GM12878 (cell line): ENCODE data around the gene RSPH9.

Source experiments
- ATF7 ChIP-seq: fragments of 450-650 bp; IDR thresholded peaks from 2 replicates; pipeline ENCODE4 v1.6.1; 2016; ENCODE audit warnings: low read depth, mild to moderate bottlenecking
- CBX5 ChIP-seq: sonication (generic); IDR thresholded peaks from 2 replicates; pipeline ENCODE4 v1.6.1; 2016; ENCODE audit warnings: low read depth, moderate library complexity, mild to moderate bottlenecking, inconsistent platforms
- CTCF ChIP-seq, 3 experiments: IDR thresholded peaks in 2 of 3; conservative IDR thresholded peaks in 1 of 3; 2 replicates each; pipeline ENCODE4 v1.5.1; 2011; ENCODE audit warnings: low read depth in 3 of 3, low read length in 3 of 3, mild to moderate bottlenecking in 3 of 3, control low read depth in 2 of 3, moderate library complexity in 2 of 3, inconsistent platforms in 1 of 3, mixed read lengths in 1 of 3; ENCODE audit not compliant: control insufficient read depth in 2 of 3, insufficient read depth in 1 of 3; ENCODE audit errors: extremely low read depth in 1 of 3
- DPF2 ChIP-seq: fragments of 450-650 bp; IDR thresholded peaks from 2 replicates; pipeline ENCODE4 v1.6.1; 2017; ENCODE audit warnings: mild to moderate bottlenecking
- ELK1 ChIP-seq: IDR thresholded peaks from 2 replicates; pipeline ENCODE4 v1.6.1; 2012; ENCODE audit warnings: low read depth, low read length, improper control_type of control experiment
- HDAC2 ChIP-seq: fragments of 200-600 bp; sonication (generic); IDR thresholded peaks from 2 replicates; pipeline ENCODE4 v1.6.1; 2017
- JUNB ChIP-seq: IDR thresholded peaks from 2 replicates; pipeline ENCODE4 v1.6.1; 2016; ENCODE audit warnings: antibody characterized with exemption, mild to moderate bottlenecking
- NFYB ChIP-seq: IDR thresholded peaks from 2 replicates; pipeline ENCODE4 v1.6.1; 2011; ENCODE audit warnings: low read depth, mild to moderate bottlenecking, low read length, improper control_type of control experiment, moderate library complexity; ENCODE audit not compliant: insufficient read depth
- RFX5 ChIP-seq: IDR thresholded peaks from 2 replicates; pipeline ENCODE4 v1.6.1; 2011; ENCODE audit warnings: low read depth, low read length, improper control_type of control experiment
- SP1 ChIP-seq: IDR thresholded peaks from one replicate; pipeline ENCODE4 v1.6.1; 2011; ENCODE audit warnings: low read depth, low read length
- USF1 ChIP-seq: IDR thresholded peaks from 2 replicates; pipeline ENCODE4 v1.6.1; 2011; ENCODE audit warnings: borderline replicate concordance, low read depth, mild to moderate bottlenecking, moderate library complexity, mixed read lengths, low read length; ENCODE audit not compliant: insufficient read depth; ENCODE audit errors: extremely low read length
- USF2 ChIP-seq: IDR thresholded peaks from 2 replicates; pipeline ENCODE4 v1.6.1; 2011; ENCODE audit warnings: low read depth, low read length, improper control_type of control experiment, borderline replicate concordance
- ZNF274 ChIP-seq: IDR thresholded peaks from one replicate; pipeline ENCODE4 v1.8.0; 2011; ENCODE audit not compliant: insufficient read length, insufficient read depth

GRCh38 chr6:43706788-43707187 lies 62.0 kb downstream of the RSPH9 start:
- TF ChIP-seq DPF2 (no peak), USF2 (no peak), CBX5 (no peak), SP1 (no peak), ELK1 (no peak), HDAC2 (no peak), JUNB (no peak), ATF7 (no peak), RFX5 (no peak), CTCF (IDR thresholded peaks at IDR 0.05 in 2 of 3, conservative IDR thresholded peaks at IDR 0.05 in 1 of 3; ENCODE audit: control insufficient read depth in 2 of 3, extremely low read depth in 1 of 3, insufficient read depth in 1 of 3, low read depth in 3 of 3, low read length in 3 of 3) (no peak), USF1 (no peak), ZNF274 (no peak), NFYB (no peak)
